ENCODE results near the gene PTPRN. TPM values are rescaled to one million over a fixed set of nuclear protein-coding genes. Genes with fewer than 3 reads are reported as not detected.

The PTPRN gene
- total and polyA plus RNA-seq, 2 donors (not counting 3 experiments of a cell fraction or from before 2014, with no cell fraction given), result not detected

- no peak overlapping the region for H3K4me2 ChIP-seq (ENCODE audit: insufficient read depth, low read length)
- intact Hi-C loops (cut with micrococcal nuclease), result no loop called here
- ChIA-PET POLR2A (interaction anchor here (0.7 kb wide), 1 partner anchor 157 kb away, joined by 3 read pairs; no protein-coding TSS in a partner anchor), CTCF (interaction anchor here (1.0 to 1.8 kb wide), 3 partner anchors 16 to 183 kb away, joined by 3 to 4 read pairs (median 3); partner anchors contain the start of gene RESP18)
- no peak for DNase-seq (ENCODE audit: low read depth, low spot score)
- no peak overlapping the region for H2AFZ ChIP-seq (ENCODE audit: low read depth, low read length)
- no peaks in the 10 kb centered on the region for H3K79me2 ChIP-seq (ENCODE audit: control insufficient read depth, insufficient read depth, low read length)
- no peak for TF ChIP-seq MYC (IDR thresholded peaks at IDR 0.05; ENCODE audit: low read depth, low read length)
- no peak for TF ChIP-seq MAX (IDR thresholded peaks at IDR 0.05; ENCODE audit: insufficient read depth, insufficient read length)
- no peak for TF ChIP-seq FOS (IDR thresholded peaks at IDR 0.05; ENCODE audit: borderline replicate concordance, insufficient read depth, low read length)
- no peak for TF ChIP-seq GATA2 (IDR thresholded peaks at IDR 0.05; ENCODE audit: insufficient read depth, insufficient read length, low read depth, low read length)
- TF ChIP-seq POLR2A (IDR thresholded peaks at IDR 0.05; ENCODE audit: low read depth, low read length), result no peak
- no peak for TF ChIP-seq JUN (IDR thresholded peaks at IDR 0.05; ENCODE audit: borderline replicate concordance, insufficient read depth, insufficient read length, low read depth)
- no peak for TF ChIP-seq CTCF (IDR thresholded peaks at IDR 0.05; ENCODE audit: extremely low read depth in 1 of 2, insufficient read depth in 1 of 2, low read depth in 1 of 2, low read length in 2 of 2)
- no peak for TF ChIP-seq EZH2 (IDR thresholded peaks at IDR 0.05; ENCODE audit: borderline replicate concordance, low read depth, low read length, severe bottlenecking)
- no peak for TF ChIP-seq POLR2AphosphoS5 (IDR thresholded peaks at IDR 0.05; ENCODE audit: insufficient read depth, low read depth, low read length)
- no peaks in the 10 kb centered on the region for H3K4me1 ChIP-seq (ENCODE audit: control insufficient read depth, extremely low read depth, insufficient read depth, low read length)
- H3K9me1 ChIP-seq (replicated peaks; ENCODE audit: control insufficient read depth, extremely low read depth, insufficient read depth, low read length), result no peaks in the 10 kb centered on the region
- peaks cover 10 to 13% of the 10 kb centered on the region in 2 experiments for H3K27me3 ChIP-seq (ENCODE audit: control insufficient read depth in 2 of 2, insufficient read depth in 2 of 2, low read length in 2 of 2)
- no peaks in the 10 kb centered on the region for H3K9me3 ChIP-seq (replicated peaks; ENCODE audit: control insufficient read depth, insufficient read depth, low read length)
- no peak overlapping the region for H3K27ac ChIP-seq (ENCODE audit: insufficient read depth, low read depth, low read length)
- H3K36me3 ChIP-seq (ENCODE audit: control insufficient read depth in 2 of 2, extremely low read depth in 1 of 2, insufficient read depth in 2 of 2, low read length in 2 of 2), result no peaks in the 10 kb centered on the region
- H3K4me3 ChIP-seq (replicated peaks in 1 of 3; ENCODE audit: insufficient read depth in 1 of 3, low read depth in 1 of 3, low read length in 3 of 3), result no peak overlapping the region
- no TSS peak for BruUV-seq (replicated peaks)
- H4K20me1 ChIP-seq (replicated peaks; ENCODE audit: control insufficient read depth, extremely low read depth, insufficient read depth, low read length), result no peaks in the 10 kb centered on the region
- FAIRE-seq, result no peak
- dilution Hi-C loops (cut with MboI; ENCODE audit: extremely low pct_ligation_motif_present, low sequenced_read_pairs), result no loop called here
- H3K9ac ChIP-seq (replicated peaks; ENCODE audit: extremely low read depth, insufficient read depth, low read length), result no peak overlapping the region
Measured at GRCh38 chr2:219353129-219353528, 43.9 kb upstream of the PTPRN start.

Data from endothelial cell of umbilical vein (primary cell).